GM12878 (cell line): ENCODE data around the gene CALN1. TPM values are rescaled to one million over a fixed set of nuclear protein-coding genes. Genes with fewer than 3 reads are reported as not detected.

Experiments used
- ATAC-seq: fragments of 200-7000 bp; cut with Tn5 transposase; 3 replicates; pipeline ENCODE4 v1.9.1; 2020; ENCODE audit warnings: mild to moderate bottlenecking, moderate library complexity
- BruUV-seq: library from RNA; stranded (reverse); fragments of 400-500 nt; replicated peaks from 2 replicates; lab custom pipeline; 2021; lab: Mats Ljungman, UMichigan
- CTCF ChIA-PET: fragments of 300-600 bp; sonication (Branson Sonifier 250); formaldehyde crosslinking; extraction: SDS; loops from one replicate; lab custom pipeline; 2021; ENCODE audit warnings: inconsistent platforms; lab: Yijun Ruan, JAX
- POLR2A ChIA-PET: fragments of 350-600 bp; formaldehyde crosslinking; extraction: SDS; loops from one replicate; lab custom pipeline; 2021; ENCODE audit warnings: inconsistent platforms; lab: Charles Lee
- RAD21 ChIA-PET: fragments of 300-600 bp; sonication (Branson Sonifier 250); formaldehyde crosslinking; loops from one replicate; lab custom pipeline; 2023; ENCODE audit warnings: antibody characterized with exemption; ENCODE audit not compliant: unreplicated experiment; lab: Charles Lee
- SMC1A ChIA-PET: fragments of 300-600 bp; sonication (Branson Sonifier 250); formaldehyde crosslinking; loops from one replicate; lab custom pipeline; 2023; ENCODE audit not compliant: unreplicated experiment, uncharacterized antibody; lab: Charles Lee
- DNase-seq: peaks from one replicate; pipeline ENCODE4 v3.0.0-alpha.2; 2011; ENCODE audit warnings: low read depth, low spot score
- FAIRE-seq: peaks from 3 replicates; lab custom pipeline; 2011; peaks lifted over from hg19 to GRCh38; lab: Jason Lieb, UNC
- H2AFZ ChIP-seq: 2 replicates; pipeline ENCODE4 v1.6.0; 2011; ENCODE audit warnings: low read depth, low read length, control low read depth; ENCODE audit not compliant: control insufficient read depth
- H3K27ac ChIP-seq: 2 replicates; pipeline ENCODE4 v1.5.1; 2011; ENCODE audit warnings: control low read depth; ENCODE audit not compliant: control insufficient read depth, insufficient read depth
- H3K27me3 ChIP-seq, 2 experiments: replicated peaks in 1 of 2; 2 replicates each; pipeline versions ENCODE4 v1.6.0 to v1.6.1; 2011; ENCODE audit warnings: low read length in 1 of 2; ENCODE audit not compliant: control insufficient read depth in 2 of 2, insufficient read depth in 2 of 2
- H3K36me3 ChIP-seq, 2 experiments: 2 replicates each; pipeline ENCODE4 v1.5.1; 2011; ENCODE audit warnings: low read length in 1 of 2; ENCODE audit not compliant: control insufficient read depth in 2 of 2, insufficient read depth in 2 of 2
- H3K4me1 ChIP-seq: 2 replicates; pipeline ENCODE4 v1.6.1; 2011; ENCODE audit warnings: mild to moderate bottlenecking, low read length, moderate library complexity, mixed read lengths; ENCODE audit not compliant: control insufficient read depth, insufficient read depth
- H3K4me2 ChIP-seq: 2 replicates; pipeline ENCODE4 v1.6.0; 2011; ENCODE audit warnings: control low read depth; ENCODE audit not compliant: control insufficient read depth, insufficient read depth
- H3K4me3 ChIP-seq: fragments of 200-600 bp; sonication (generic); 2 replicates; pipeline ENCODE4 v1.5.1; 2016
- H3K79me2 ChIP-seq: 2 replicates; pipeline ENCODE4 v1.6.0; 2011; ENCODE audit warnings: low read length; ENCODE audit not compliant: control insufficient read depth, insufficient read depth
- H3K9ac ChIP-seq: 2 replicates; pipeline ENCODE4 v1.8.0; 2011; ENCODE audit warnings: low read length, control low read depth, mixed read lengths; ENCODE audit not compliant: control insufficient read depth, insufficient read depth
- H3K9me3 ChIP-seq: replicated peaks from 3 replicates; pipeline ENCODE4 v1.5.1; 2011; ENCODE audit warnings: mild to moderate bottlenecking, low read length; ENCODE audit not compliant: control insufficient read depth, insufficient read depth
- H4K20me1 ChIP-seq: 2 replicates; pipeline ENCODE4 v1.6.0; 2011; ENCODE audit not compliant: control insufficient read depth, insufficient read depth
- CBX3 ChIP-seq: fragments of 200-600 bp; sonication (generic); IDR thresholded peaks from 2 replicates; pipeline ENCODE4 v1.6.1; 2016; ENCODE audit warnings: low read depth, borderline replicate concordance
- NRF1 ChIP-seq: conservative IDR thresholded peaks from 2 replicates; pipeline ENCODE4 v1.6.1; 2011; ENCODE audit warnings: mild to moderate bottlenecking, low read depth, low read length, improper control_type of control experiment
- SMARCA5 ChIP-seq: fragments of 450-650 bp; IDR thresholded peaks from 2 replicates; pipeline ENCODE4 v1.6.1; 2017; ENCODE audit warnings: mild to moderate bottlenecking
- SPI1 ChIP-seq: IDR thresholded peaks from 2 replicates; pipeline ENCODE4 v1.6.1; 2011; ENCODE audit warnings: low read depth, mild to moderate bottlenecking, low read length, moderate library complexity, borderline replicate concordance; ENCODE audit not compliant: insufficient read depth
- STAT1 ChIP-seq: fragments of 450-650 bp; conservative IDR thresholded peaks from 2 replicates; pipeline ENCODE4 v1.6.1; 2014; ENCODE audit warnings: antibody characterized with exemption, mild to moderate bottlenecking
- YY1 ChIP-seq: IDR thresholded peaks from 2 replicates; pipeline ENCODE4 v1.6.1; 2011; ENCODE audit warnings: low read depth, mild to moderate bottlenecking, low read length
- ZNF384 ChIP-seq: IDR thresholded peaks from 2 replicates; pipeline ENCODE4 v1.6.1; 2012; ENCODE audit warnings: low read depth, mild to moderate bottlenecking, low read length, improper control_type of control experiment, borderline replicate concordance
- ZSCAN29 ChIP-seq: fragments of 450-650 bp; IDR thresholded peaks from 2 replicates; pipeline ENCODE4 v1.6.1; 2017; ENCODE audit warnings: mild to moderate bottlenecking, moderate library complexity
- WGBS: methylation state at CpG from one replicate; pipeline ENCODE4 v1.1.6; 2016; ENCODE audit warnings: low lambda C conversion rate; ENCODE audit not compliant: insufficient replicate concordance, insufficient coverage; ENCODE audit errors: missing lambda C conversion rate; 5-methylcytosine and 5-hydroxymethylcytosine counted together
- in situ Hi-C: fragments of 300-500 bp; cut with MboI; formaldehyde crosslinking; loops from 9 replicates; pipeline ENCODE4 v1.14.3; 2018; ENCODE audit warnings: mixed read lengths
- intact Hi-C: fragments of 100-400 bp; cut with micrococcal nuclease; formaldehyde crosslinking; loops from one replicate; pipeline ENCODE4 v1.14.2; 2022; ENCODE audit not compliant: unreplicated experiment
- polyA plus RNA-seq, 11 experiments: library from polyadenylated mRNA; depleted of rRNA in 4 of 11; unstranded in 6 of 11; stranded (reverse) in 5 of 11; fragments of >200 nt; fragmentation: Nextera tagmentation in 4 of 11; fragmentation: Illumina TruSeq in 1 of 11; extraction: Ambion mirVana in 4 of 11; extraction: Trizol in 1 of 11; gene quantifications; 1 replicate in 1 of 11; 2 replicates in 10 of 11; pipeline versions ENCODE4 v1.2.1 to v1.2.3, GENCODE V29; 2011 to 2016; ENCODE audit warnings: inconsistent platforms in 2 of 11, missing spikeins in 2 of 11, low read depth in 1 of 11
- total RNA-seq, 4 experiments: library from RNA; depleted of rRNA in 3 of 4; stranded (reverse); fragments of >200 nt in 3 of 4; fragmentation: Illumina TruSeq in 1 of 4; extraction: Trizol in 1 of 4; gene quantifications; 2 replicates each; pipeline versions ENCODE4 v1.2.1 to v1.2.3, GENCODE V29; 2013 to 2021
- TF ChIP-seq, protein P1 (sequence below): fragments of 450-650 bp; IDR thresholded peaks from 2 replicates; pipeline ENCODE4 v1.6.1; 2017; ENCODE audit warnings: low read depth, mild to moderate bottlenecking, moderate library complexity

The CALN1 gene
- total and polyA plus RNA-seq, 10 of the 15 experiments (the other 5 are each of a cell fraction or from before 2014, with no cell fraction given), result 0.48 to 15.3 (median 1.6) TPM

DNA sequence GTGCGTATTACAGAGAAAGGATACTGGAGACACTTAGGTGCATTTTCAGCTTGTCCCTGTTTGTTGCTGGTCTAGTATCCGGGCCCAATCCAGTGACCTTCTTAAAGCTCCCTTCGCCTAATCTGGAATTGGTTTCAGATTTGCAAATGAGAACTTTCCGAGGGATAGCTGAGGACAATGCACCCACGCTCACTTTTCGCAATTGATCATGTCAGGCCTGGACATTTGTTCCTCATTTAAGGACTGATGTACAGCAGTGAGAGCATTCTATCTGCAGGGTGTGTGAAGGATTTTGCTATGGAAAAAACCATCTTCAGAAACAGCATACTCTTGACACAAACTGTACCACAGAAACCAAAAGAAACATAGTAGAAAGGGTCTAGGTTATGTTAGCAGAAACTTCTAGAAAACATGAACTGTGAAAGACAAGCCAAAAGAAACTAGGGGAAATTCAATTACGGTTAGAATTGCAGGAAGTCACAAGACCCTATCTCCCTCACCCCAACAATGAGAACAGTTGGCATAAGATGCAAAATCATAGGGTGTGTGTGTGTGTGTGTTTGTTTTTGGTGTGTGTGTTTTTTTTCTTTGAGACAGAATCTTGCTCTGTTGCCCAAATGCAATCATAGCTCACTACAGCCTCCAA lies 331.1 kb downstream of the CALN1 start (continued):
- no peak for TF ChIP-seq ZSCAN29
- TF ChIP-seq CBX3, result no peak
- TF ChIP-seq SMARCA5, result no peak

DNA sequence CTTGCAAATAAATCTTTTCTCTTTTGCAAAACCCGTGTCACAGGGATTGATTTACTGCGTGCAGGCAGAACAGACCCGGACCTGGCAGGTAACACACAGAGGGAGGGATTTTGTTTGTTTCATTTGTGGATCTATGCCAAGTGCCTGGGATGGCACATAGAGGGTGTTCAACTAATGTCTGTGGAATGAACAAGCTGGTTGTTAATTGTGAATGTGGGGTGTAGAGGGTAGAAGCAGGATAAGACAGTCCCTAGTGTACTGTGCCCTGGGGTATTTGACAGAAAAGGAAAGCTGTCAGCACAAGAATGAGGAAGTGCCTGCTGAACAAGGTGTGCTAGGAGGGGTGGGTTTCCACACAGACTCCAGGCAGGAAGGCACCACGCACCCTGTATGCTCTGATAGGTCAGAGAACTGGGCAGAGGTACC lies 331.8 kb downstream of the CALN1 start:
- intact Hi-C loops, result no loop called here
- peak; percentile 28; the same call in 1 of the 2 replicates for TF ChIP-seq SPI1
- no peak for TF ChIP-seq ZNF384
- ATAC-seq (no peak), FAIRE-seq (no peak), DNase-seq (no peak)
- ChIA-PET RAD21 (no interaction called here), CTCF (interaction anchor here (0.5 to 0.6 kb wide), 2 partner anchors 50 to 244 kb away, joined by 3 read pairs; no protein-coding TSS in a partner anchor), SMC1A (no interaction called here), POLR2A (no interaction called here)
- no peaks in the 10 kb centered on the region for H3K4me1 ChIP-seq
- H3K9ac ChIP-seq, result no peak overlapping the region
- WGBS, result 5% methylated on average over 4 of the region's 4 CpGs
- H2AFZ ChIP-seq, result no peak overlapping the region
- H4K20me1 ChIP-seq, result no peaks in the 10 kb centered on the region
- in situ Hi-C loops, result no loop called here
- no peak overlapping the region for H3K27ac ChIP-seq
- H3K4me2 ChIP-seq, result no peak overlapping the region
- H3K4me3 ChIP-seq, result no peak overlapping the region
- no peaks in the 10 kb centered on the region for H3K9me3 ChIP-seq
- no TSS peak for BruUV-seq
- H3K79me2 ChIP-seq, result no peaks in the 10 kb centered on the region
- no peaks in the 10 kb centered on the region for H3K27me3 ChIP-seq
- no peaks in the 10 kb centered on the region for H3K36me3 ChIP-seq

DNA sequence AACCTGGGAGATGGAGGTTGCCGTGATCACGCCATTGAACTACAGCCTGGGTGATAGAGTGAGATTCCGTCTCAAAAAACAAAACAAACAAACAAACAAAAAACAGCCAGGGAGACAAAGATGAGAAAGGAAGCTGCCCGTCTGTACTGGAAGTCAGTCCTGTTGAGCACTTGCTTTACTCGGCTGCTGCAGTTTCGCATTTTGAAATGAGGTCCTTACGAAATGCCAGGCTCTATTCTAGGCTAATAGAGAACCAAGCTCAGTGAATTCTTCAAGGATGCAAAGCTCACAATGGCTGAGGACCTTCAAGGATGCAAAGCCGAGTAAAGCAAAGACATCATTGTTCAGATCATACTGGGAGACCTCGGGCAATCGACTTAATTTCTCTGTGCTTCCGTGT lies 333.3 kb downstream of the CALN1 start:
- WGBS, result 62% methylated on average over 11 of the region's 11 CpGs
- TF ChIP-seq, protein P1, sequence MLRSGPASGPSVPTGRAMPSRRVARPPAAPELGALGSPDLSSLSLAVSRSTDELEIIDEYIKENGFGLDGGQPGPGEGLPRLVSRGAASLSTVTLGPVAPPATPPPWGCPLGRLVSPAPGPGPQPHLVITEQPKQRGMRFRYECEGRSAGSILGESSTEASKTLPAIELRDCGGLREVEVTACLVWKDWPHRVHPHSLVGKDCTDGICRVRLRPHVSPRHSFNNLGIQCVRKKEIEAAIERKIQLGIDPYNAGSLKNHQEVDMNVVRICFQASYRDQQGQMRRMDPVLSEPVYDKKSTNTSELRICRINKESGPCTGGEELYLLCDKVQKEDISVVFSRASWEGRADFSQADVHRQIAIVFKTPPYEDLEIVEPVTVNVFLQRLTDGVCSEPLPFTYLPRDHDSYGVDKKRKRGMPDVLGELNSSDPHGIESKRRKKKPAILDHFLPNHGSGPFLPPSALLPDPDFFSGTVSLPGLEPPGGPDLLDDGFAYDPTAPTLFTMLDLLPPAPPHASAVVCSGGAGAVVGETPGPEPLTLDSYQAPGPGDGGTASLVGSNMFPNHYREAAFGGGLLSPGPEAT, result no peak
- TF ChIP-seq YY1 (no peak), NRF1 (no peak), STAT1 (no peak)
- intact Hi-C loops, result no loop called here
- ChIA-PET SMC1A (no interaction called here), POLR2A (no interaction called here), RAD21 (no interaction called here), CTCF (no interaction called here)
- Histone ChIP-seq H3K36me3 (no peaks in the 10 kb centered on the region), H3K4me1 (no peaks in the 10 kb centered on the region), H3K27me3 (no peaks in the 10 kb centered on the region), H3K27ac (no peak overlapping the region), H3K79me2 (no peaks in the 10 kb centered on the region), H3K4me2 (no peak overlapping the region), H2AFZ (no peak overlapping the region), H3K9me3 (no peaks in the 10 kb centered on the region), H3K9ac (no peak overlapping the region), H4K20me1 (no peaks in the 10 kb centered on the region), H3K4me3 (no peak overlapping the region)
- no peak for ATAC-seq
- in situ Hi-C loops, result no loop called here
- no peak for DNase-seq
- BruUV-seq, result no TSS peak
- no peak for FAIRE-seq
